Suprapubic skin (tissue), 4 donors: ENCODE results near the gene MOV10. TPM values are rescaled to one million over a fixed set of nuclear protein-coding genes. Genes with fewer than 3 reads are reported as not detected.
A peak's percentile ranks its signal among the peaks of the same experiment; 100 is the strongest.

Experiments
- DNase-seq, 2 donors: peaks; one replicate each; pipeline ENCODE4 v3.0.0-alpha.2; 2019; ENCODE audit warnings: low spot score in 2 of 2
- H3K27ac ChIP-seq: fragments of 200-600 bp; sonication (generic); one replicate; pipeline ENCODE4 v1.5.1; 2019
- H3K27me3 ChIP-seq: fragments of 200-600 bp; sonication (generic); one replicate; pipeline ENCODE4 v1.5.1; 2019
- H3K36me3 ChIP-seq: fragments of 200-600 bp; sonication (generic); one replicate; pipeline ENCODE4 v1.5.1; 2019
- H3K4me1 ChIP-seq: fragments of 200-600 bp; sonication (generic); one replicate; pipeline ENCODE4 v1.5.1; 2019
- H3K4me3 ChIP-seq: fragments of 200-600 bp; sonication (generic); one replicate; pipeline ENCODE4 v1.5.1; 2019; ENCODE audit warnings: mild to moderate bottlenecking
- H3K9me3 ChIP-seq: fragments of 200-600 bp; sonication (generic); one replicate; pipeline ENCODE4 v1.5.1; 2019
- CTCF ChIP-seq, 2 donors: fragments of 200-600 bp in 1 of 2; fragments of 450-650 bp in 1 of 2; sonication (generic) in 1 of 2; IDR thresholded peaks; one replicate each; pipeline ENCODE4 v1.5.1; 2016 to 2019; ENCODE audit warnings: antibody characterized with exemption in 2 of 2, mild to moderate bottlenecking in 1 of 2, moderate library complexity in 1 of 2
- EP300 ChIP-seq: sonication (generic); formaldehyde crosslinking; IDR thresholded peaks from one replicate; pipeline ENCODE4 v1.6.1; 2017; ENCODE audit warnings: antibody characterized with exemption
- POLR2A ChIP-seq, 2 donors: fragments of 450-650 bp; IDR thresholded peaks; one replicate each; pipeline ENCODE4 v1.6.1; 2017; ENCODE audit warnings: antibody characterized with exemption in 2 of 2, mild to moderate bottlenecking in 2 of 2, moderate library complexity in 2 of 2
- POLR2AphosphoS5 ChIP-seq, 3 donors: sonication (generic); formaldehyde crosslinking; IDR thresholded peaks; one replicate each; pipeline ENCODE4 v1.6.1; 2017; ENCODE audit warnings: antibody characterized with exemption in 3 of 3
- WGBS: methylation state at CpG from one replicate; pipeline ENCODE4 v1.1.5; 2018; 5-methylcytosine and 5-hydroxymethylcytosine counted together
- total RNA-seq, 4 donors: library from RNA; depleted of rRNA; stranded (reverse); fragments of >200 nt; gene quantifications; one replicate each; pipeline ENCODE4 v1.1.0, GENCODE V29; 2016

Gene MOV10
- total RNA-seq, 4 donors from 2014 or later: 42.8 to 147 (median 70.1) TPM

- peaks cover 50% of the 10 kb centered on the region for H3K4me1 ChIP-seq
- TF ChIP-seq POLR2A (IDR thresholded peaks at IDR 0.05) (no peak), EP300 (no peak), POLR2AphosphoS5 (IDR thresholded peaks at IDR 0.05) (no peak), CTCF (IDR thresholded peaks at IDR 0.05) (no peak)
- no peaks in the 10 kb centered on the region for H3K27me3 ChIP-seq
- peaks cover 62% of the 10 kb centered on the region for H3K36me3 ChIP-seq
- H3K27ac ChIP-seq: no peak overlapping the region
- no peak for DNase-seq
- H3K9me3 ChIP-seq: no peaks in the 10 kb centered on the region
- WGBS: 89% methylated on average over 9 of the region's 9 CpGs
- no peak overlapping the region for H3K4me3 ChIP-seq
Observed at GRCh38 chr1:112697781-112698201, 23.3 kb downstream of the MOV10 start.

GRCh38 chr1:112698366-112699310 lies 24.2 kb downstream of the MOV10 start:
- TF ChIP-seq CTCF (IDR thresholded peaks at IDR 0.05) (no peak), POLR2AphosphoS5 (IDR thresholded peaks at IDR 0.05) (no peak), EP300 (no peak), POLR2A (IDR thresholded peaks at IDR 0.05) (no peak)
- no peak overlapping the region for H3K4me3 ChIP-seq
- no peaks in the 10 kb centered on the region for H3K27me3 ChIP-seq
- H3K36me3 ChIP-seq: peaks cover 57% of the 10 kb centered on the region
- peaks cover 54% of the 10 kb centered on the region for H3K4me1 ChIP-seq
- H3K27ac ChIP-seq: peak overlapping the region; percentile 77
- no peaks in the 10 kb centered on the region for H3K9me3 ChIP-seq
- DNase-seq: peak in 1 of 2 donors; percentile 80
- 60% methylated on average over 16 of the region's 17 CpGs for WGBS

- peaks cover 48% of the 10 kb centered on the region for H3K36me3 ChIP-seq
- H3K4me1 ChIP-seq: peaks cover 63% of the 10 kb centered on the region
- TF ChIP-seq POLR2A (IDR thresholded peaks at IDR 0.05): no peak
- TF ChIP-seq CTCF (IDR thresholded peaks at IDR 0.05): no peak
- TF ChIP-seq EP300: no peak
- TF ChIP-seq POLR2AphosphoS5 (IDR thresholded peaks at IDR 0.05): no peak
- H3K27me3 ChIP-seq: no peaks in the 10 kb centered on the region
- H3K4me3 ChIP-seq: no peak overlapping the region
- 58% methylated on average over 13 of the region's 13 CpGs for WGBS
- no peaks in the 10 kb centered on the region for H3K9me3 ChIP-seq
- peak overlapping the region; percentile 77 for H3K27ac ChIP-seq
- DNase-seq: peak in 1 of 2 donors; percentile 72
Observed at GRCh38 chr1:112699425-112700144, 25.1 kb downstream of the MOV10 start.

GRCh38 chr1:112700290-112701226 lies 26.1 kb downstream of the MOV10 start:
- Histone ChIP-seq H3K4me3 (no peak overlapping the region), H3K9me3 (no peaks in the 10 kb centered on the region), H3K36me3 (peaks cover 38% of the 10 kb centered on the region), H3K4me1 (peaks cover 73% of the 10 kb centered on the region), H3K27ac (peak overlapping the region; percentile 77), H3K27me3 (no peaks in the 10 kb centered on the region)
- 18% methylated on average over 6 of the region's 7 CpGs for WGBS
- TF ChIP-seq POLR2A (IDR thresholded peaks at IDR 0.05): no peak
- TF ChIP-seq EP300: no peak
- TF ChIP-seq POLR2AphosphoS5 (IDR thresholded peaks at IDR 0.05): peak in 1 of 3 donors; percentile 40
- no peak for TF ChIP-seq CTCF (IDR thresholded peaks at IDR 0.05)
- DNase-seq: peak; percentile 97 to 98
